ENCODE results near the gene FAM3B.
"Not testable (repeated sequence)": the region's sequence is repeated elsewhere in the genome, so short reads cannot be mapped to it uniquely, and the experiment has no call there.

Gene FAM3B

DNA sequence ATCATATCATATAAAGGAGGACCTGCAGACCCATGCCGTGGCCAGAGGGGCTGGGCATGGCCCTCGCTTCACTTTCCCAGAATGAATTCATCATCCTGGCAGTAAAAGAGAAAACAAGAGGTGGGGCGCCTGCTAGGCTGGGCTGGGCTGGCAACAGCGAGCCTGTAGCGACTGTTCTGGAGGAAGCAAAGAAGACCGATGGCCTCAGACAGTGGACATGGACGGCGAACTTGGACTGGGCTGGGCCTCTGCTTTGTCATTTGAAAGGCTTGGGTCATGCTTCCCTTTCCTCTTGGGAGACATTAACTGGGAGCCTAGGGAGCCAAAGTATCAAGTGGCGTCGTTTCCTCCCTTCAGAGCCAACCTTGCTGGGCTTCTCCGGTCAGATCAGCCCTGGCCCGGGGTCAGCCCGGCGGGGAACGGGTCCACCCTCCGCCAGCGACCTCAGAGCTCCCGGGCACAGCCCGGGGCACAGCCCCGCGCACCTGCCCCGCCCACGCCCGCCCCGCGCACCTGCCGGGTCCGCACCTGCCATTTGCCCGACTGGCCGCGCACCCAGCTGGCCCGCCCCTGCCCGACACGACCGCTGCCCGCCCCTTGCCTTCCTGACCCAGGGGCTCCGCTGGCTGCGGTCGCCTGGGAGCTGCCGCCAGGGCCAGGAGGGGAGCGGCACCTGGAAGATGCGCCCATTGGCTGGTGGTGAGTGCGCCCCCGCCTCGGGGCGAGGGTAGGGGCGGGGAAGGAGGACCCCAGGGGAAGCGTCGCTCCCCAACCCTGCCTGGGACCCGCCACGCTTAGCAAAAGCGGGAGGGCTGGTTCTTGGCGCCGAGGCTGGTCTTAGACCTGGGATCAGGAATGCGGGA lies at the start of gene FAM3B:
TSS of gene FAM3B (plus strand) at position 602 of the 863 bp plus-strand sequence. CDS start at position 681, 79 bp downstream.
- in situ Hi-C loops (cut with HindIII; ENCODE audit: low sequenced_read_pairs) = no loop called here

GRCh38 chr21:41267346-41267745 lies 49.3 kb upstream of the FAM3B start:
- in situ Hi-C loops (cut with HindIII; ENCODE audit: low sequenced_read_pairs) = no loop called here

- in situ Hi-C loops (cut with HindIII; ENCODE audit: low sequenced_read_pairs) = no loop called here
These were observed 47.1 kb upstream of the FAM3B start for GRCh38 chr21:41269535-41269934.

- in situ Hi-C loops (cut with HindIII; ENCODE audit: low sequenced_read_pairs) = no loop called here
These were observed 39.4 kb upstream of the FAM3B start for GRCh38 chr21:41277196-41277595.

GRCh38 chr21:41277846-41278245 lies 38.8 kb upstream of the FAM3B start:
- in situ Hi-C loops (cut with HindIII; ENCODE audit: low sequenced_read_pairs) = no loop called here

DNA sequence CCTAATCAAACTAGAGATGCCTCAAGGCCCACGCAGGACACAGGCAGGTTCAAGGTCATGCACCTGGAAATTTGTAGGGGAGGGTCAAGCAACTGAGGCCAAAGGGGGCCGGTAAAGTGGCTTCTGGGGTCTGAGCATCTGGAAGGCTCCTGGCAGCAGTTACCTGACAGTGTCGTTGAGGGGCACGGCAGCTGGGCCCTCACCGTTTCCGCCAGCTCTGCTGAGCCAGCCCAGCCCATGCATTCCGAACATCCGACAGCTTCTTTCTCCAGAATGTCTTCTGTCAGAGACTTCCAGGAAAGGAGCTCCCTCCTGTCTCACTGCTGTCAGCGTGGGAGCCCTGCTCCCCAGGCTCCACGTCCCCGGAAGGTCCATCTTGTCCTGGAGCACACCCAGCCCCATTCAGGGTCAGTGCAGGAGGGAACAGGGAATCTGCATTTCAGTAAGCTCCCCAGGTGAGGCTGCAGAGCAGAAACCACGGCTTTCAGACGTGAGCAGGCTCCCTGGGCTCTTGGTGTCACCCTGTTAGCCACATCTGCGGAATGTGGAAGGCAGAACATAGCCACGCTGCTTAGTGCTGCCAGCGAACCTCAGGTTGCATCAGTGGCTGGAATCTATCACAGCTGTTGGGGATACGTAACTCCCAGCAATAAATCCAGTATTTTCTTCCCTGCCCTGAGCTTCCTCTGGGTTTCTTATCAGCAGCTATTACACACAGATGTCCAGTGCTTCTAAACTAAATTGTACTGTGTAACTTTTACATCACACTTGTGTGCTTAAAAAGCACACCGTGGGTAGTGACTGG lies 36.3 kb upstream of the FAM3B start:
- in situ Hi-C loops (cut with HindIII; ENCODE audit: low sequenced_read_pairs) = no loop called here

GRCh38 chr21:41282412-41282811 lies 34.2 kb upstream of the FAM3B start:
- in situ Hi-C loops (cut with HindIII; ENCODE audit: low sequenced_read_pairs) = no loop called here

DNA sequence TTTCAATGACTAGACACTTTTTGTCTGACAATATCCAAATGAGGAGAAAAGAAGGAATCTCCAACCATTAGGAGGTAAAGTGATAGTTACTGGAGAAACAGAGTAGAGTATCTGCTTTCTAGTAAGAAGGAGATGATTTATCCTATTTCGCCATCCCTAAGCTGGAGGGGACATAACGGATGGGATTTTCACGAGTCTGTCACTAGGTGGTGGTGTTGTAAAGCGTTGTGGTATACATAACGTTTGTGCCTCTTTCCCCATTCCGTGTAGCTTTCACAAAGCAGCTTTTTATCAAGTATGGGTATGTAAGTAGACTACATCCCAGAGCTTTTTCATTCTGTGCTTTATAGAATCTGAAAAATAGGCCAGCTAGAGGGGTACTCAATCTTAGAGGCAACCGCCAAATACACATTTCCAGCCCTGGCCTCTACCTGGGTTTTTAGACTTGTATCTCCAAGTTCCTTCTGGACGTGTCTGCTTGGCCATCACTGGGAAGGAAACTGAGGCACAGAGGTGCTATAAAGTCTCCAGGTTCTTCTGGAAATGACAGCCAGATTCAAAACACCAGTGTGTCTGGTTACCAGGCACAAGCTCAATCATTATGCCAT lies 33.3 kb upstream of the FAM3B start:
- in situ Hi-C loops (cut with HindIII; ENCODE audit: low sequenced_read_pairs) = no loop called here

- in situ Hi-C loops (cut with HindIII; ENCODE audit: low sequenced_read_pairs) = no loop called here
These were observed 27.2 kb upstream of the FAM3B start for GRCh38 chr21:41289431-41289830.

DNA sequence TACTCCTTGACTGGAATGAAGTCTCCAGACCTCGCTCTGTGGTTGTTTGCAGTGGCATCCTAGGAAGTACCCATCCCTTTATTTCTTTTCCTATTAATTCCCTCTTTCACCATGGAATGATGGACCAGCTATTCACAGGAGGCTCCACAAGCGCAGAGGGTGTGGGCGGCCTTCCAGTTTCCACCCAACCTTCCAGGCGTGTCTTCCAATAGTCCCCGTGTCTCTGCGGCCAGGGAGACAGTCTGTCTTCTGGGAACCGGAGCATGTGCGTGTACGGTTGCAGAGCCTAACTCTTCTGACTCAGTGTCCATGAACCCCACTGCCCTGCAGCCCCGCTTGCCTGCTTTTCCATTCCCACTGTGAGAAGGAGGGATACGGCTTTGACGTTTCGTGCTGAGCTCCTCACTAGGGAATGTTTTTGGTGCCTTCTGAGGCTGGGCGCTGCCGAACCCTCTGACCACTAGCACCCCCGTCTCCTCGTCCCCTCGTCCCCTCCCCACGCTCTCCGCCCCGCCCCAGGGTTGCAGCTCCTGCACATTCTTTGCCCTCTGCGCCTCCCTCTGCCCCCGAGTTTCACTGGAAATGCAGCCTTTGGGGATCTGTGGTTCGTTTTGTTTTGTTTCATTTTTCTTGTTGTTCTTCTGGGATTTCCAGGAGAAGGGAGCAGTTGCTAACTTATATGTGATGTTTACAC lies 26.3 kb upstream of the FAM3B start:
- in situ Hi-C loops (cut with HindIII; ENCODE audit: low sequenced_read_pairs) = no loop called here

GRCh38 chr21:41294548-41295231 lies 21.9 kb upstream of the FAM3B start:
- in situ Hi-C loops (cut with HindIII; ENCODE audit: low sequenced_read_pairs) = no loop called here

- in situ Hi-C loops (cut with HindIII; ENCODE audit: low sequenced_read_pairs) = no loop called here
These were observed 20.8 kb upstream of the FAM3B start for GRCh38 chr21:41295721-41296254.

DNA sequence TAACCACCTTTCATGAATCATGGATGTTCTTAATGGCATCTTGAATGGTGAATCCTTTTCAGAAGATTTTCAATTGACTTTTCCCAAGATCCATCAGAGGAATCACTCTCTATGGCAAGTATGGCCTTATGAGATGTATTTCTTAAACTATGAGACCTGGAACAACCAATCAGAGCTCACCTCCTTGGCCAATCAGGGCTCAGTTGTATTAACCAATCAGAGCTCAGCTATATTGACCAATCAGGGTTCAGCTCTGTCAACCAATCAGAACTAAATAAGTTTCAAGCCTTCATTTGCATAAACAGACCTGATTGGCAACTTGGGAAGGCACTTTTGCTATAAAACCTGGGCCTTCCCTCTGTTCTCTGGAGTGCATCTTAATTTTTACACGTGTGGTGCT lies 13.6 kb upstream of the FAM3B start:
- in situ Hi-C loops (cut with HindIII; ENCODE audit: low sequenced_read_pairs) = no loop called here

DNA sequence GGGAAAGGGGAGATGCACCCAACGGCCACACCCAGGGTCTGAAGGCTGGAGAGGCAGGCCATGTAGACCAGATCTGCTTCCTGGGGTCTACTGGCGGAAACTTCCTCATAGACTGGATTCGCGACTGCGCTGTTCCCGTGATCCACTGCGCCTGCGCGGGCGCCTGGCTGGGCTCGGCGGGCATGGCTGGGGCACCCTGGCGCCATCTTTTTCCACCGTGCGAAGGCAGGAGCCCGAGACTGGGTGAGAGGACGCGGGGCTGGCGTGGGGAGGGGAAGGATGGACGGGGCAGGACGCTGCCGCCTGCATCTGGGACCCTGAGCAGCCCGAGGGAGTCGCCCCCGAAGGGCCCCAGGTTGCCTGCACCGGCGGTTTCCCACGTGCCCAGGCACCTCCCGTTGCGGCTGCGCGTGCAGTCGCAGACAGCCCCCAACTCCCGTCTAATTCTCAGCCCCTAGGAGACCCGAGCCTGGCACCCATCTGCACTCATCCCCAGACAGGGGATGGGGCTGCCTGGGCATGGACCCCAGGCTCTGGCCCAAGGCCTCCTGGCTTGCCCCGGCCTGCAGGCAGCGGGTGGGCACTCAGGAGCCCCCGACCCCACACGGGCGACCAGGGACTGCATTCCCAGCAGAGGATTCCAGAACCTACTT lies 12.4 kb upstream of the FAM3B start:
- in situ Hi-C loops (cut with HindIII; ENCODE audit: low sequenced_read_pairs) = no loop called here

GRCh38 chr21:41307219-41307618 lies 9.4 kb upstream of the FAM3B start:
- in situ Hi-C loops (cut with HindIII; ENCODE audit: low sequenced_read_pairs) = loop anchor here (5.0 kb wide), 1 partner anchor 80 kb away; no protein-coding TSS in a partner anchor

DNA sequence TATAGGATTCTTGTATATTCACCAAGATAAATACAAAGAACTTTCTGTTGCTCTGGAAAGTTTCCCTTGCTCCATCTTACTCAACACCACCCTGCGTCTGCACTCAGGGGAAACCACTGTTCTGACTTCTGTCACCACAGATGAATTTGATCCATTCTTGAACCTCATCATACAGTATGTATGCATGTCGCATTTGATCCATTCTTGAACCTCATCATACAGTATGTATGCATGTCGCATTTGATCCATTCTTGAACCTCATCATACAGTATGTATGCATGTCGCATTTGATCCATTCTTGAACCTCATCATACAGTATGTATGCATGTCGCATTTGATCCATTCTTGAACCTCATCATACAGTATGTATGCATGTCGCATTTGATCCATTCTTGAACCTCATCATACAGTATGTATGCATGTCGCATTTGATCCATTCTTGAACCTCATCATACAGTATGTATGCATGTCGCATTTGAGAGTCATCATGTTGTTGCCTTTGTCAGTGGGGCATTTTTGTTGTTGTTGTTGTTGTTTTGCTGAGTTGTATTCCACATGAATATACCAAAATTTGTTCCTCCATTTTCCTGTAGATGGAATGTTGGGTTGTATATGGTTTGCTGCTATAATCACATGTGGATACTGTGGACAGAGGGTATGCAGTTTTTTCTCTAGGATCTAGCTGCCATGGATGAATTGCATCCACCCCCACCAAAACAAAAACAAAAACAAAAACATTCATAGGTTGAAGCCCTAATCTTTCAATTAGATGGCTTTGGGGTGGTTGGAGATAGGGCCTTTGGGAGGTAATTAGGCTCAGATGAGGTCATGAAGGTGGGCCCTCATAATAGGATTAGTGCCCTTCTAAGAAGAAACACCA lies 3.1 kb upstream of the FAM3B start:
- in situ Hi-C loops (cut with HindIII; ENCODE audit: low sequenced_read_pairs) = not testable (repeated sequence)

DNA sequence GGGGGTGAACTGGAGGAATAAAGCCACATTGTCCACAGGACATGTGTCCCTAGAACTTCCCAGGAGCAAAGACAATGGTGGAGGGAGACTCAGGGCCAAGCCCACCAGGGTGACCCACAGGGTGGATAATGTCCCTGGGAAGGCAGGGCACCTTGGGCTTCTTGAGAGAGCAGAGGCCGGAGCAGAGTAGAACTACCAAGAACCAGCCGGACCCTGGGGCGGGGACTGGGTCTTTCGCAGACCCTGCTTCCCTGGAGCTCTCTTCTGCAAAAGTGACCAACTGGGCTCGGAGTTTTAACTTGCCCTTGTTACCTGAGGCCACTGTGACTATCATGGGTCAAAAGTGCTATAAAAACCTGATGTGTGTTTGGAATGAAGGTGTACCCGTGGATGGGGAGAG lies 875 bp upstream of the FAM3B start:
- in situ Hi-C loops (cut with HindIII; ENCODE audit: low sequenced_read_pairs) = no loop called here

GRCh38 chr21:41317063-41317392 lies 427 bp downstream of the FAM3B start:
- in situ Hi-C loops (cut with HindIII; ENCODE audit: low sequenced_read_pairs) = no loop called here

- in situ Hi-C loops (cut with HindIII; ENCODE audit: low sequenced_read_pairs) = no loop called here
These were observed 857 bp downstream of the FAM3B start for GRCh38 chr21:41317458-41317857.
